CD4-positive, alpha-beta T cell treated with Interleukin-4 for 4 hours (primary cell): ENCODE results near the gene SLC7A8.

Experiments used
- DNase-seq: peaks from one replicate; pipeline ENCODE4 v3.0.0-alpha.2; 2020

SLC7A8 gene

GRCh38 chr14:23093104-23093503, 90.4 kb downstream of the SLC7A8 start:
- DNase-seq, result no peak

- DNase-seq, result no peak
Measured at GRCh38 chr14:23091294-23092225, 91.9 kb downstream of the SLC7A8 start.

DNA sequence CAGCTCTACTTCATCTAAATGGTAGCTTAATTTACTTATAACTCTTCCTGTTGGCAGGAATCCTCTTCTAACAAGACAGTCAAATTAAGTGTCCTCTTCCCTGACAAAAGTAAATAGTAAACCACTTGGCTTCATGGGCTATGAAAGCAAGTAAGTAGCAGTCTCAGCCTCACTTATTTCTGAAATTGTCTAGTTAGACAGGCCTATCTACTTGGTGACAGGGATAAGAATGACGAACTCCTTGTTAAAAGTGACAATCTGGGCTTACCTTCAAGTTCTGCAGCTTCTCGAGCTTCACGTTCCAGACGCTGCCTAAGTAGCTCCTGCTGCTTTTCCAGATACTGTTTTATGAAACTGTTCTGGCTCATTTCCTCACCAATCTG, 93.2 kb downstream of the SLC7A8 start:
- no peak for DNase-seq

DNA sequence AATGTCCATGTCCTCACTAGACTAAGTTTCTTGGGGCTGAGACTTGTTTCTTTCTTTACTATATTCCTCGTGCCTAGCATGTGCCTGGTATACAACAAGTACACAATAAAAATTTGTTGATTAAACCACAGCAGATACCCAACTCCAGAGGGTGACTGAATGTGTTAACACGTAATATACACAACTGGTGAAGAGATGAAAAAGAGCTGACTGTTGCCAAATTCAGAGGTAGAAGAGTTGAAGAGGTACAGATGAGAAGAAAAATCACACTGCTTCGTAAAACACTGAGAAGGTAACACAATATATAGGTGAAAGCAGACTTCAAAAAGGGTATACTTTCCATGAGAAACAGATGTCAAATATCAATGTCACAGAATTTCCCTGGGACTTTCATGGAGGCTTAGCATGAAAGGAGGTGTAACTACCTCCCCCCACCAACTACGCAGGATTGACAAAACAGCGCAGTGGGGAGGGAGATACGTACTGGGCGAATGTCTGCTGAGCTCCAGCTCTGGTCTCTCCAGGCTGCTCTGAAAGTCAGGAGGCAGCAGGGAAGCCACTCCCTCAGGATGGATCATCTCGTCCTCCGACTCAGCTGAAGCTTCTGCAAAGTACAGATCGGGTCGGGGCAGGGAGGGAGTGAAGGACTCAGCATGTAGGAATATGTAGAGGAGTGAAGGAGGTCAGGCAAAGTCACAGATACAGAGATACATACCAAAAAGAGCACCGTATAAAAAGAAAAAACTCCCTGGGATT, 93.8 kb downstream of the SLC7A8 start:
- no peak for DNase-seq

DNA sequence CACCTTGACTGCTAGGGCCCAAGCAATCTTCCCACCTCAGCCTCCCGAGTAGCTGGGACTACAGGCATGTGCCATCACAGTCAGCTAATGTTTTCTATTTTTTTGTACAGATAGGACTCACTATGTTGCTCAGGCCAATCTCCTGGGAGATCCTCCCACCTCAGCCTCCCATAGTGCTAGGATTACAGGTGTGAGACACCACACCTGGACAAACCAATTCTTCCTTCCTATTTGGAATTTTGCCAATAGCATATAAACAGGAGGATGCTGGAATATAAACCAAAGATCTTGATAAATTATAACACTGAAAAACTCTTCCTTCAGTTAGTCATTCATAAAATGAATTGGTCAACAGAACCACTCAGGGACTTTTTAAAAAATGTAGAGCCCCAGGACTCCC, 96.9 kb downstream of the SLC7A8 start:
- no peak for DNase-seq

- DNase-seq, result no peak
Measured at GRCh38 chr14:23085458-23085857, 98.0 kb downstream of the SLC7A8 start.

GRCh38 chr14:23080474-23080873, 103.0 kb downstream of the SLC7A8 start:
- no peak for DNase-seq

DNA sequence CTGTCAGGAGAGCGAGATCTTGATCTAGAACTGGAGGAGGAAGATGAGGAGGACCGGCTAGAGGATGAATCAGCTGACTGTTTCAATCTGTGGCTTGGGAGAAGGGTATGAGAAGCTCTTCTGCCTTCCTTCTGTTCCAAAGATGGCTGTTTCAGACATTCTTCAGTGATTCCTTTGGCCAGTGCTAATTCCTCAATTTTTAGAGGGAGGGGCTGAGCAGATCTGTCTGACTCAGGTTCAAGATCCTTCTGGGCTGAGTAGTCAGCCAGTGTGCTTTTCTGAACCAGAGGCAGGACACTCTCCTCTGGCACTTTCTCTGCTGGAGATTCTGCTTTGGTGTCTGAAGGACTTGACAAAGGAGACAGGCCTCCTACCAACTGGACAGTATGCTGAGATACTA, 103.7 kb downstream of the SLC7A8 start:
- DNase-seq, result no peak

GRCh38 chr14:23078692-23079116, 104.8 kb downstream of the SLC7A8 start:
- DNase-seq, result no peak

DNA sequence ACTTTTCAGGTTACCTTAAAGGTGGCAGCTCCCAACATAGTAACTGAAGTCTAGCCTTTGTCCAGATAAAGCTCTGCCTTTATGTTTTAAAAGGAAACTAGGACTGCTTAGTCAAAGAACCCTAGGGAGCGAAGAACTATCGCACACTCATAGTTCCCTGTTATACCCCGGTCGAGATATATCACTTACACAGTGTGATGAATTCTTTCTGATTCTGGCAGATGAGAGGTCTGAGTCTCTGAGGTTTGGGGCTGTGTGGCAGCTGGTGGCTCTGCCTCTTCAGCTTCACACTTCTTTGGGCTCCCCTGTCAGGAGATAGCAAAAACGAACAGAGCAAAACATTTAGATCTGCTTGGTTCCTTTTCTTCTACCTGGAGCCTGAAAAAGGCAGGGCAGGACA, 105.5 kb downstream of the SLC7A8 start:
- no peak for DNase-seq

- DNase-seq, result peak; percentile 54
Measured at GRCh38 chr14:23076785-23077408, 106.6 kb downstream of the SLC7A8 start.
